Measurements from ENCODE around the gene MAGEC3. TPM values are rescaled to one million over a fixed set of nuclear protein-coding genes. Genes with fewer than 3 reads are reported as not detected.

Gene MAGEC3
- not detected for total RNA-seq

GRCh38 chrX:141838016-141838415, at the start of gene MAGEC3:
Gene MAGEC3 (plus strand): TSS chrX:141838316. CDS start chrX:141838316, 0 bp downstream.
- intact Hi-C loops (cut with DNase I; ENCODE audit: low total_unique reads): no loop called here
- no peak for DNase-seq (ENCODE audit: low spot score in 2 of 2)
- H3K4me3 ChIP-seq (ENCODE audit: low read depth, poor library complexity, severe bottlenecking): no peak within 1 kb of the TSS
- TF ChIP-seq CTCF (IDR thresholded peaks at IDR 0.05) (no peak), POLR2A (IDR thresholded peaks at IDR 0.05) (no peak)
- WGBS, 2 donors: 82 to 86% methylated on average over 2 of the region's 2 CpGs

- H3K4me3 ChIP-seq (ENCODE audit: low read depth, poor library complexity, severe bottlenecking): no peak overlapping the region
- TF ChIP-seq CTCF (IDR thresholded peaks at IDR 0.05): no peak
- no peak for TF ChIP-seq POLR2A (IDR thresholded peaks at IDR 0.05)
- no peak for DNase-seq (ENCODE audit: low spot score in 2 of 2)
- WGBS, 2 donors: 59 to 72% methylated on average over 2 of the region's 2 CpGs
- intact Hi-C loops (cut with DNase I; ENCODE audit: low total_unique reads): no loop called here
These were observed 46.3 kb upstream of the MAGEC3 start for GRCh38 chrX:141791856-141792255.

DNA sequence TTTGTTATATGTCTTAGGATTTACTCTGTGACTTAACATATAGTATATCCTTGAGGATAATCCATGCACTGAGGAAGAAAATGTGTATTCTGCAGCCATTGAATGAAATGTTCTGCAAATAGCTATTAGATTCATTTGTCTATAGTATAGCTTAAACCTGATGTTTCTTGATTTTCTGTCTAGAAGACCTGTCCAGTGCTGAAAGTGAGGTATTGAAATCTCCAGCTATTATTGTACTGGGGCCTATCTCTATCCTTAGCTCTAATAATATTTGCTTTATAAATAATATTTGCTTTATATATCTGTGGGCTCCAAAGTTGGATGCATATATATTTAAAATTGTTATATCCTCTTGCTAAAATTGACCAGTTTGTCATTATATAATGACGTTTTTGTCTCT, 26.7 kb upstream of the MAGEC3 start:
- no peak for TF ChIP-seq CTCF (IDR thresholded peaks at IDR 0.05)
- TF ChIP-seq POLR2A (IDR thresholded peaks at IDR 0.05): no peak

GRCh38 chrX:141814213-141814857, 23.8 kb upstream of the MAGEC3 start:
- intact Hi-C loops (cut with DNase I; ENCODE audit: low total_unique reads): no loop called here
- WGBS, 2 donors: 40 to 52% methylated on average over 2 of the region's 2 CpGs
- no peak overlapping the region for H3K4me3 ChIP-seq (ENCODE audit: low read depth, poor library complexity, severe bottlenecking)
- TF ChIP-seq POLR2A (IDR thresholded peaks at IDR 0.05): no peak
- no peak for TF ChIP-seq CTCF (IDR thresholded peaks at IDR 0.05)
- no peak for DNase-seq (ENCODE audit: low spot score in 2 of 2)

More for the DNA sequence above, 26.7 kb upstream of the MAGEC3 start:
- DNase-seq (ENCODE audit: low spot score in 2 of 2): no peak
- H3K4me3 ChIP-seq (ENCODE audit: low read depth, poor library complexity, severe bottlenecking): no peak overlapping the region
- intact Hi-C loops (cut with DNase I; ENCODE audit: low total_unique reads): no loop called here
- WGBS, 2 donors: 53 to 79% methylated on average over 1 of the region's 1 CpG

DNA sequence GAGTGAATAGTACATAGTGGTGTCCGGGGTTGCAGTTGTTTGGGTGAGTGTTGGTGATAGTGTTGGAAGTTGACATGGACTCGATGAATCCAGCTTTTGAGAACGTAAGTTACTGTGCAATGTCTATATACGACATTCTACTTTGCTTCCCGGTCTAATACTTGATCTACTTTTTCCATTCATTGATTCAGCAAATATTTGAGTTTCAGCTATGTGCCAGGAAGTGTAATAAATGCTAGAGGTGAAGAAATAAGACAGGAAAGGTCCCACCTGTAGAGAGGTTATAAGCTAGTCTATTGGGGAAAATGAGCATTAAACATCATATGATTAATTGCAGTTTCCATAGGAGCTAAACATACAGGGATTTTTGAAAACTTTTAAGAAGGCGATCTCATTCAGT, 22.2 kb upstream of the MAGEC3 start:
- no peak for TF ChIP-seq CTCF (IDR thresholded peaks at IDR 0.05)
- no peak for TF ChIP-seq POLR2A (IDR thresholded peaks at IDR 0.05)
- intact Hi-C loops (cut with DNase I; ENCODE audit: low total_unique reads): no loop called here
- DNase-seq (ENCODE audit: low spot score in 2 of 2): no peak
- H3K4me3 ChIP-seq (ENCODE audit: low read depth, poor library complexity, severe bottlenecking): no peak overlapping the region
- 87 to 91% methylated on average over 6 of the region's 6 CpGs for WGBS, 2 donors

- 64 to 73% methylated on average over 3 of the region's 3 CpGs for WGBS, 2 donors
- DNase-seq (ENCODE audit: low spot score in 2 of 2): no peak
- intact Hi-C loops (cut with DNase I; ENCODE audit: low total_unique reads): no loop called here
- TF ChIP-seq CTCF (IDR thresholded peaks at IDR 0.05) (no peak), POLR2A (IDR thresholded peaks at IDR 0.05) (no peak)
- H3K4me3 ChIP-seq (ENCODE audit: low read depth, poor library complexity, severe bottlenecking): no peak overlapping the region
These were observed 5.9 kb upstream of the MAGEC3 start for GRCh38 chrX:141832247-141832646.

All from lower leg skin (tissue), 4 donors.